Natural killer cell (primary cell): ENCODE measurements around the gene SRP68. TPM values are rescaled to one million over a fixed set of nuclear protein-coding genes. Genes with fewer than 3 reads are reported as not detected.

Experiments
- ATAC-seq, 3 donors: fragments of 150-1000 bp in 2 of 3; fragments of 200-7000 bp in 1 of 3; cut with Tn5 transposase; 1 replicate in 1 of 3; 2 replicates in 2 of 3; pipeline ENCODE4 v1.10.0; 2021; ENCODE audit warnings: mild to moderate bottlenecking in 2 of 3, moderate library complexity in 2 of 3
- DNase-seq, 2 donors: peaks; one replicate each; pipeline versions ENCODE4 v3.0.0 to v3.0.0-alpha.2; 2013 to 2021; ENCODE audit warnings: mixed read lengths in 1 of 2
- H3K27ac ChIP-seq: one replicate; pipeline ENCODE4 v1.5.1; 2013; ENCODE audit warnings: mild to moderate bottlenecking, low read length
- H3K27me3 ChIP-seq: one replicate; pipeline ENCODE4 v1.6.1; 2013; ENCODE audit warnings: low read length; ENCODE audit not compliant: control insufficient read depth, insufficient read depth
- H3K36me3 ChIP-seq: one replicate; pipeline ENCODE4 v1.6.1; 2013; ENCODE audit warnings: low read length; ENCODE audit not compliant: control insufficient read depth, insufficient read depth
- H3K4me1 ChIP-seq: one replicate; pipeline ENCODE4 v1.6.1; 2013; ENCODE audit warnings: low read length; ENCODE audit not compliant: control insufficient read depth, insufficient read depth
- H3K4me3 ChIP-seq: one replicate; pipeline ENCODE4 v1.5.1; 2013; ENCODE audit warnings: low read length
- H3K9me3 ChIP-seq: one replicate; pipeline ENCODE4 v1.6.1; 2013; ENCODE audit warnings: low read length; ENCODE audit not compliant: control insufficient read depth, insufficient read depth
- H3K27ac Mint-ChIP-seq, 2 donors: one replicate each; pipeline ENCODE4 v1.8.0; 2022; ENCODE audit warnings: mild to moderate bottlenecking in 2 of 2, mixed read lengths in 2 of 2, moderate library complexity in 1 of 2
- H3K27me3 Mint-ChIP-seq, 2 donors: one replicate each; pipeline ENCODE4 v1.8.0; 2022; ENCODE audit warnings: low read depth in 2 of 2, mixed read lengths in 2 of 2
- H3K36me3 Mint-ChIP-seq: one replicate; pipeline ENCODE4 v1.8.0; 2022; ENCODE audit warnings: mixed read lengths
- H3K4me1 Mint-ChIP-seq, 2 donors: one replicate each; pipeline ENCODE4 v1.8.0; 2022; ENCODE audit warnings: mixed read lengths in 2 of 2
- H3K4me3 Mint-ChIP-seq: one replicate; pipeline ENCODE4 v1.8.0; 2022; ENCODE audit warnings: mild to moderate bottlenecking, moderate library complexity, mixed read lengths
- H3K9me3 Mint-ChIP-seq, 2 donors: one replicate each; pipeline ENCODE4 v1.8.0; 2022; ENCODE audit warnings: mixed read lengths in 2 of 2
- CTCF ChIP-seq: fragments of 200-600 bp; IDR thresholded peaks from one replicate; pipeline ENCODE4 v1.8.0; 2022; ENCODE audit warnings: antibody characterized with exemption
- WGBS: methylation state at CpG from one replicate; pipeline ENCODE4 v1.1.7; 2013; ENCODE audit warnings: missing lambda C conversion rate; ENCODE audit not compliant: insufficient coverage; 5-methylcytosine and 5-hydroxymethylcytosine counted together
- intact Hi-C: fragments of 100-400 bp; cut with micrococcal nuclease; formaldehyde crosslinking; loops from one replicate; pipeline ENCODE4 v1.14.2; 2022
- total RNA-seq, 4 donors: library from RNA; stranded (reverse); fragments of 120-200 nt in 1 of 4; gene quantifications; one replicate each; pipeline versions ENCODE4 v1.2.3 to v1.2.4, GENCODE V29; 2013 to 2022

The SRP68 gene
- total RNA-seq, 3 donors from 2014 or later (not counting 1 experiment from before 2014, with no cell fraction given), result 57.8 to 74.4 (median 70.7) TPM

DNA sequence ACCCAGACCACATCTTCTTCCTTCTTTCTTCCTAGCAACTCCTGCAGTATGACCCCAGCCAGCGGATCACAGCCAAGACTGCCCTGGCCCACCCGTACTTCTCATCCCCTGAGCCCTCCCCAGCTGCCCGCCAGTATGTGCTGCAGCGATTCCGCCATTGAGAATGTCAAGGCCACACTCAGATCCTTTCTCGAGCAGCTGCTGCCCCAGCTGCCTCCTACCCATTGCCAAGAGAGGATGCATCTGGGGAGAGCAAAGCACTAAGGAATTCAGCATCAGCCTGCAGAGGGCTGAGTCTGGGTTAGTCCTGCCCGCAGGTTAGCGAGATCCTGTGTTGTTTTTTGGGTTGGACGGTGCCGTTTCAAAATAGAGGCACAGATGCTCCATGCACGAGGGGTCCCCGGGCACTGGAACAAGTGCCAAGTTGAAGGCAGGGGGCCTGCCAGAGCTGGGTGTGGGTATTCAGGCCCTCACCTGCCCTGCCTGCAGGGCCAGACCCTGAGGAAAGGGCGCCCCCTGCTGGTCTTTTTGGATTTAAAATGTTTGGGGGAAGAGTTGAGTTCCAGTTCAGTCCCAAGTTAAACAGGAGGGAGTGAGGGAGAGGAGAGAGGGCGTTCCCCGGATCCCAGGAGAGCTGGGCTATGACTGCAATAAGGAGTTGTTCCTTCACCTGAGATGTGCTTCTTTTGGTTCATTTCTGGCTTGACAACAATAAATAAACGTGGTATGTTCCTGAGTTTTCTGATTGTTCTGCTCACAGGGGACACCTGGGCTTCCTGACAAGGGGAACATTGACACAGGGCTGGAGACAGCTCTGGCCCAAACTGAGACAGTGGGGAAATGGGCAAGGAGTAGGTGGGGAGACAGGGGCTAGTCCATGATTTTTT is 66.8 kb downstream of the SRP68 start:
- H3K9me3 ChIP-seq, result no peaks in the 10 kb centered on the region
- no peak overlapping the region for H3K4me3 Mint-ChIP-seq
- ATAC-seq (peak in 2 of 3 donors; percentile 66), DNase-seq (peak; percentile 60 to 83)
- no peaks in the 10 kb centered on the region for H3K9me3 Mint-ChIP-seq
- no peak overlapping the region for H3K27ac ChIP-seq
- intact Hi-C loops, result loop anchor here (1.0 kb wide), 1 partner anchor 100 kb away; no protein-coding TSS in a partner anchor
- H3K27me3 ChIP-seq, result no peaks in the 10 kb centered on the region
- no peaks in the 10 kb centered on the region for H3K4me1 Mint-ChIP-seq
- peak; percentile 65 for TF ChIP-seq CTCF
- no peaks in the 10 kb centered on the region for H3K27me3 Mint-ChIP-seq
- H3K36me3 ChIP-seq, result peaks cover 2% of the 10 kb centered on the region
- 62% methylated on average over 16 of the region's 16 CpGs for WGBS
- no peaks in the 10 kb centered on the region for H3K36me3 Mint-ChIP-seq
- peak overlapping the region; percentile 7 to 36 for H3K27ac Mint-ChIP-seq
- H3K4me1 ChIP-seq, result no peaks in the 10 kb centered on the region
- H3K4me3 ChIP-seq, result no peak overlapping the region

DNA sequence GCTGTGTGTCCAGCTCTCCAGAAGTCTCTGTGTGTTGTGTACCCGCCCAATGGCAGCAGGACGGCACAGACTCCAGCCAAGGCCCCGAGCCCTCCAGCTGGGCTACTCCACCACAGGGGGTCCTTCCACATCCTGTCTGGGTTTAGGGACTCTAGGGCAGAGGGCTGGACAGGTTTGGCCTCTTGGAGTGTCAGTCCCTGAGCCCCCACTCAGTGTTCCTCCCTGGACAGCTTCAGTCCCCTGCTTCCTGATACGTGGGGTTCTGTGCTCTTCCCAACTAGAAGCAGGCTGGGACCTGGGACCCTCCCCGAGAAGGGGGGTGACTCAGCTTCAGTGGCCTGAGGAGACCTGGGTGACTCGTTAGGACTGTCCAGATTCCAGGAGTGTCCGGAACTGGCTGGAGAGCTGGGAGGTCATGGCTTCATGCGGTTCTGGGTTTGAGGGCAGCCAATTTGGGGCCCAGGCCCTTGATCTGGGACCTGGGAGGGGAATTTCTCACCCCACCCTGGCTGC is 67.5 kb downstream of the SRP68 start:
- no peaks in the 10 kb centered on the region for H3K4me1 ChIP-seq
- Mint-ChIP-seq H3K4me3 (no peak overlapping the region), H3K9me3 (no peaks in the 10 kb centered on the region), H3K27ac (peak overlapping the region in 1 of 2 donors; percentile 7), H3K4me1 (no peaks in the 10 kb centered on the region), H3K36me3 (no peaks in the 10 kb centered on the region), H3K27me3 (no peaks in the 10 kb centered on the region)
- DNase-seq (no peak), ATAC-seq (no peak)
- intact Hi-C loops, result loop anchor here (1.0 kb wide), 1 partner anchor 100 kb away; no protein-coding TSS in a partner anchor
- no peaks in the 10 kb centered on the region for H3K9me3 ChIP-seq
- 89% methylated on average over 8 of the region's 8 CpGs for WGBS
- no peaks in the 10 kb centered on the region for H3K27me3 ChIP-seq
- H3K4me3 ChIP-seq, result no peak overlapping the region
- peaks cover 5% of the 10 kb centered on the region for H3K36me3 ChIP-seq
- no peak overlapping the region for H3K27ac ChIP-seq
- TF ChIP-seq CTCF, result no peak

- intact Hi-C loops, result no loop called here
- H3K27ac Mint-ChIP-seq, result no peak overlapping the region
- Histone ChIP-seq H3K27me3 (no peaks in the 10 kb centered on the region), H3K36me3 (peaks cover 5% of the 10 kb centered on the region), H3K9me3 (no peaks in the 10 kb centered on the region), H3K27ac (no peak overlapping the region), H3K4me3 (no peak overlapping the region), H3K4me1 (no peaks in the 10 kb centered on the region)
- H3K36me3 Mint-ChIP-seq, result no peaks in the 10 kb centered on the region
- DNase-seq (no peak), ATAC-seq (no peak)
- 83% methylated on average over 6 of the region's 6 CpGs for WGBS
- no peak overlapping the region for H3K4me3 Mint-ChIP-seq
- no peaks in the 10 kb centered on the region for H3K9me3 Mint-ChIP-seq
- no peaks in the 10 kb centered on the region for H3K27me3 Mint-ChIP-seq
- no peak for TF ChIP-seq CTCF
- H3K4me1 Mint-ChIP-seq, result no peaks in the 10 kb centered on the region
Observed at GRCh38 chr17:76003915-76004314, 68.4 kb downstream of the SRP68 start.
